HG02852 (cell line): ENCODE measurements around the gene PSMB11.

Experiments
- ATAC-seq: cut with Tn5 transposase; IDR thresholded peaks from one replicate; pipeline ENCODE4 v1.9.1; 2021; ENCODE audit warnings: mild to moderate bottlenecking, moderate library complexity; ENCODE audit not compliant: unreplicated experiment

The PSMB11 gene

DNA sequence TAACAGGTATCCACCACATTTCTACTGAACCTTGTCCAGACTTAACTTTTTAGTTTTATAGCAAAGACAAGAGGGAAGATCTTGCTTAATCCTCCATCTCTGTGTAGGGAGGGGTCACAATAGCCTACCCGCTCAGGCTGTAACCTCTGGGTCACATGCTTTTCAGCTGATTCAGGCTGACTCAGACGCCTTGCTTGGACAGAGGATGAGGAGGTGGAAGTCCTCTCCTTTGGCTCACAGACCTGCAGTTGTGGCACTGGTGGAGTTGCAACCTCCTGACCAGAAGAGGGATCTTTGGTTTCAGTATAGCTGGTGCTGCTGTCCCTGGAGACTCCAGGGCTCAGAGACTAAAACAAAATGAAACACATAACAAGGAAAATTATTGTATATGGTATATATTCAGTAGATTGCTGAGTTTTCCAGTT is 36.7 kb downstream of the PSMB11 start:
- no peak for ATAC-seq

DNA sequence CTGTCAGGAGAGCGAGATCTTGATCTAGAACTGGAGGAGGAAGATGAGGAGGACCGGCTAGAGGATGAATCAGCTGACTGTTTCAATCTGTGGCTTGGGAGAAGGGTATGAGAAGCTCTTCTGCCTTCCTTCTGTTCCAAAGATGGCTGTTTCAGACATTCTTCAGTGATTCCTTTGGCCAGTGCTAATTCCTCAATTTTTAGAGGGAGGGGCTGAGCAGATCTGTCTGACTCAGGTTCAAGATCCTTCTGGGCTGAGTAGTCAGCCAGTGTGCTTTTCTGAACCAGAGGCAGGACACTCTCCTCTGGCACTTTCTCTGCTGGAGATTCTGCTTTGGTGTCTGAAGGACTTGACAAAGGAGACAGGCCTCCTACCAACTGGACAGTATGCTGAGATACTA is 37.7 kb downstream of the PSMB11 start:
- no peak for ATAC-seq

DNA sequence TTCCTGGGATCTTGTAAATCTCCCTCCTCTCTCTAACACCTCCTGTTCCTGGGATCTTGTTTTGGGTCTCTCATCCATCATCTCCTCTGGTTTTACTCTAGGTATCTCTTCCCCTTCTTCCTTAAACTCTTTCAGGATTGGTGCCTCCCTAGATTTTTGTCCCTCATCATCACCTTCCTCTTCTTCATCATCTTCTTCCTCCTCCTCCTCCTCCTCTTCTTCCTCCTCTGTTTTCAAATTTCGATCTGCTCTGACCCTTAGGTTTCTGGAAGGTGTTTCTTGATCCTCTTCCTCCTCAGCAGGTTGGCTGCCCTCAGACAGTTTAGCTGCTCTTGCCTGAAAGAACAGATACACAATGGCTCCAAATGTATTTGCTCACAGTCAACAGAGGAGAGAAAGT is 38.5 kb downstream of the PSMB11 start:
- ATAC-seq = no peak

DNA sequence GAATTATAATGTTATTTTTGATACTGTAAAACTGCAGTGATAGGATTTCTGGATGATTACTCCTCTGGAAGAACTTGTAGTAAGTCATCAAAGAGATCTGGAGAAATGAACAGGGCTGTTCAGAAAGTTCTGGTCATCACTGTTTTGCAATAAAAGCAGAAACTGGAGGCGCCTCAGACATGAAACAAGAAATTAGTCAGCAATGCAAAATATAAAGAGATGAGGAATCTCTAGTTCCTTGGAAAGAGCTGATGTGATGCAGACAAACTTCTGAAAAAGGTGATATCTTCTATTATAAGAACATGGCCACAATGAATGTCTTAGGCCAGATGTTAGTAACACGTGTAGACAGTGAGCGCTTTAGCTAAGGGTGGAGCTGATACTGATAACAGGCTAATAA is 43.4 kb downstream of the PSMB11 start:
- no peak for ATAC-seq

DNA sequence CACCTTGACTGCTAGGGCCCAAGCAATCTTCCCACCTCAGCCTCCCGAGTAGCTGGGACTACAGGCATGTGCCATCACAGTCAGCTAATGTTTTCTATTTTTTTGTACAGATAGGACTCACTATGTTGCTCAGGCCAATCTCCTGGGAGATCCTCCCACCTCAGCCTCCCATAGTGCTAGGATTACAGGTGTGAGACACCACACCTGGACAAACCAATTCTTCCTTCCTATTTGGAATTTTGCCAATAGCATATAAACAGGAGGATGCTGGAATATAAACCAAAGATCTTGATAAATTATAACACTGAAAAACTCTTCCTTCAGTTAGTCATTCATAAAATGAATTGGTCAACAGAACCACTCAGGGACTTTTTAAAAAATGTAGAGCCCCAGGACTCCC is 44.6 kb downstream of the PSMB11 start:
- no peak for ATAC-seq

DNA sequence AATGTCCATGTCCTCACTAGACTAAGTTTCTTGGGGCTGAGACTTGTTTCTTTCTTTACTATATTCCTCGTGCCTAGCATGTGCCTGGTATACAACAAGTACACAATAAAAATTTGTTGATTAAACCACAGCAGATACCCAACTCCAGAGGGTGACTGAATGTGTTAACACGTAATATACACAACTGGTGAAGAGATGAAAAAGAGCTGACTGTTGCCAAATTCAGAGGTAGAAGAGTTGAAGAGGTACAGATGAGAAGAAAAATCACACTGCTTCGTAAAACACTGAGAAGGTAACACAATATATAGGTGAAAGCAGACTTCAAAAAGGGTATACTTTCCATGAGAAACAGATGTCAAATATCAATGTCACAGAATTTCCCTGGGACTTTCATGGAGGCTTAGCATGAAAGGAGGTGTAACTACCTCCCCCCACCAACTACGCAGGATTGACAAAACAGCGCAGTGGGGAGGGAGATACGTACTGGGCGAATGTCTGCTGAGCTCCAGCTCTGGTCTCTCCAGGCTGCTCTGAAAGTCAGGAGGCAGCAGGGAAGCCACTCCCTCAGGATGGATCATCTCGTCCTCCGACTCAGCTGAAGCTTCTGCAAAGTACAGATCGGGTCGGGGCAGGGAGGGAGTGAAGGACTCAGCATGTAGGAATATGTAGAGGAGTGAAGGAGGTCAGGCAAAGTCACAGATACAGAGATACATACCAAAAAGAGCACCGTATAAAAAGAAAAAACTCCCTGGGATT is 47.7 kb downstream of the PSMB11 start:
- ATAC-seq = no peak

DNA sequence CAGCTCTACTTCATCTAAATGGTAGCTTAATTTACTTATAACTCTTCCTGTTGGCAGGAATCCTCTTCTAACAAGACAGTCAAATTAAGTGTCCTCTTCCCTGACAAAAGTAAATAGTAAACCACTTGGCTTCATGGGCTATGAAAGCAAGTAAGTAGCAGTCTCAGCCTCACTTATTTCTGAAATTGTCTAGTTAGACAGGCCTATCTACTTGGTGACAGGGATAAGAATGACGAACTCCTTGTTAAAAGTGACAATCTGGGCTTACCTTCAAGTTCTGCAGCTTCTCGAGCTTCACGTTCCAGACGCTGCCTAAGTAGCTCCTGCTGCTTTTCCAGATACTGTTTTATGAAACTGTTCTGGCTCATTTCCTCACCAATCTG is 48.2 kb downstream of the PSMB11 start:
- ATAC-seq = no peak

DNA sequence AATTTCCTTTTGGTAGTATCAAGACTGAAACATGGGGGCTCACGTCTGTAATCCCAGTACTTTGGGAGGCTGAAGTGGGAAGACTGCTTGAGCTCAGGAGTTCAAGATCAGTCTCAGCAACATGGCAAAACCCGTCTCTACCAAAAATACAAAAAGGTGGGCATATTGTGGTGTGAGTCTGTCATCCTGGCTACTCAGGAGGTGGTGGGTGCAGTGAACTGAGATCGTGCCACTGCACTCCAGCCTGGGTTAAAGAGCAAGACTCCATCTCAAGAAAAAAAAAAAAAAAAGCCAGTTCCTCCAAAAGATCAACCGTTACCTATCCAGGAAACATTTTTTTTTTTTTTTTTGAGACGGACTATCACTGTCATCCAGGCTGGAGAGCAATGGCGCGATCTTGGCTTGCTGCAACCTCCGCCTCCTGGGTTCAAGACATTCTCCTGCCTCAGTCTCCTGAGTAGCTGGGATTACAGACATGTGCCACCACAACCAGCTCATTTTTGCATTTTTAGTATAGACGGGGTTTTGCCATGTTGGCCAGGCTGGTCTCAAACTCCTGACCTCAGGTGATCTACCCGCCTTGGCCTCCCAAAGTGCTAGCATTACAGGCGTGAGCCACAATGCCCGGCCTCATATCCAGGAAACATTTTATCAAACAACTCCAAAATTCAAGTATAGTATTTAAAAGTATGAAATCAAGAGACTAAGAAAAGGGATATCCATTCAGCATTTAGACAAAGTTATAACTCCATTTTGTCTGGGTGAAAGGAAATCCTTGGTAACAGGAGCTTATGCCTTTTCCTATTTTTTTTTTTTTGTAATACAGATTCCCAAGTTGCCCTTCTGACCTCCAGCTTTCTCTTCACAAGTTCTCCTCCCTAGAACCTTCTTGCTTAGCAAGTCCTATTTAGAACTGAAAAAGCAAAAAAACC is 49.5 kb downstream of the PSMB11 start:
- no peak for ATAC-seq

DNA sequence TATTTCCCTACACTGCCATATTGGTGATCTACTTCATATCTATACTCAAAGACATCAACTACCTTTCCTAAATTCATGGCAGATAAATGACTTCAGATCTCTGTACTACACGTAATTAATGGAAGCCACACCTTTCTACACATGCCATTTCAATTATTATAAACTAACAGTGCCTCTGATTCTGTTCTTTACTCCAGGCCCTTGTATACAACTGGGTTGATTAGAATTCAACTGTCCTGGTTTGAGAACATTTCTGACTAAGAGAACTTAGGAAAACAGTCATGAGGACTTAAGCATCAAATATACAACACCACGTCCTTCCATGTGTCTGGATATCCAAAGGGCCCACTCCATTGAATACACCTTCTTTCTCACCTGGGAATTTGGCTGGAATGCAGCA is 51.1 kb downstream of the PSMB11 start:
- ATAC-seq = no peak

DNA sequence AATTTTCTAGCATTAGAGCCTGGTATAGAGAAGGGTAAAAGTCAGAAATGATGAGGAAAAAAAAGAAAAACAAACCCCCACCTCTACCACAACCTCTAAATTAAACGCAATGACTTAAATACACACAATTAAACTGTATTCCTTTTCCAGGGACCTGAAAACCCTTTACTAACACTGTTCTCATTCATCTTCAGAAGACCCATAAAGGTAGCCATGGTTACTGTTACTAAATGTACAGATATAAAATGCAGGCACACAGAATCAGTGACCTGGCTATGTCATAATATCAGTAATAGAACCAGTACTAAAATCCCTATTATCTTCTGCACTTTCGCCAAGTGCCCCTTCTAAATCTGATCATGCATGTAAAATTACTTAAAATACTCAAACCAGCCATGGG is 51.5 kb downstream of the PSMB11 start:
- no peak for ATAC-seq
